Neuronal stem cell (in vitro differentiated cells): ENCODE data around the gene NEURL4.
A peak's percentile ranks its signal among the peaks of the same experiment; 100 is the strongest.

ENCODE experiments used
- DNase-seq: peaks from one replicate; pipeline ENCODE4 v3.0.0-alpha.2; 2013; ENCODE audit warnings: low spot score
- H2AFZ ChIP-seq: one replicate; pipeline ENCODE4 v1.6.1; 2013; ENCODE audit warnings: mild to moderate bottlenecking, low read length, inconsistent platforms
- H2AK5ac ChIP-seq: 2 replicates; pipeline ENCODE4 v1.6.1; 2013; ENCODE audit warnings: low read depth, mild to moderate bottlenecking, inconsistent platforms, low read length, moderate library complexity, mixed read lengths
- H2BK120ac ChIP-seq: 2 replicates; pipeline ENCODE4 v1.6.1; 2013; ENCODE audit warnings: low read depth, mild to moderate bottlenecking, inconsistent platforms, low read length, moderate library complexity, mixed read lengths
- H2BK12ac ChIP-seq: one replicate; pipeline ENCODE4 v1.6.1; 2013; ENCODE audit warnings: low read length, inconsistent platforms
- H2BK15ac ChIP-seq: 2 replicates; pipeline ENCODE4 v1.6.1; 2013; ENCODE audit warnings: mild to moderate bottlenecking, low read length, inconsistent platforms, mixed read lengths
- H2BK5ac ChIP-seq: one replicate; pipeline ENCODE4 v1.6.1; 2013; ENCODE audit warnings: inconsistent platforms, mild to moderate bottlenecking, low read length, moderate library complexity
- H3K14ac ChIP-seq: one replicate; pipeline ENCODE4 v1.6.1; 2013; ENCODE audit warnings: low read length, inconsistent platforms
- H3K18ac ChIP-seq: 2 replicates; pipeline ENCODE4 v1.6.1; 2013; ENCODE audit warnings: low read length, inconsistent platforms
- H3K23ac ChIP-seq: 2 replicates; pipeline ENCODE4 v1.6.1; 2013; ENCODE audit warnings: low read depth, mild to moderate bottlenecking, mixed read lengths, low read length, inconsistent platforms; ENCODE audit not compliant: poor library complexity
- H3K27ac ChIP-seq: replicated peaks from 3 replicates; pipeline ENCODE4 v1.5.1; 2013; ENCODE audit warnings: low read length, inconsistent platforms
- H3K27me3 ChIP-seq, 3 experiments: 2 replicates each; pipeline ENCODE4 v1.6.1; 2013; ENCODE audit warnings: low read length in 3 of 3, mild to moderate bottlenecking in 2 of 3, inconsistent platforms in 1 of 3, low read depth in 1 of 3, mixed read lengths in 1 of 3, moderate library complexity in 1 of 3; ENCODE audit not compliant: control insufficient read depth in 3 of 3, insufficient read depth in 3 of 3
- H3K36me3 ChIP-seq, 2 donors: replicated peaks in 1 of 2; 2 replicates each; pipeline ENCODE4 v1.6.1; 2013; ENCODE audit warnings: low read length in 2 of 2; ENCODE audit not compliant: control insufficient read depth in 2 of 2, insufficient read depth in 2 of 2
- H3K4ac ChIP-seq: 2 replicates; pipeline ENCODE4 v1.6.1; 2013; ENCODE audit warnings: inconsistent platforms, mild to moderate bottlenecking, low read length, moderate library complexity
- H3K4me1 ChIP-seq, 2 donors: 1 replicate in 1 of 2; 2 replicates in 1 of 2; pipeline ENCODE4 v1.6.1; 2013; ENCODE audit warnings: low read length in 2 of 2, low read depth in 1 of 2; ENCODE audit not compliant: control insufficient read depth in 2 of 2, insufficient read depth in 1 of 2
- H3K4me2 ChIP-seq: one replicate; pipeline ENCODE4 v1.6.1; 2013; ENCODE audit warnings: mild to moderate bottlenecking, low read length, inconsistent platforms; ENCODE audit not compliant: insufficient read depth, poor library complexity, severe bottlenecking
- H3K4me3 ChIP-seq, 2 donors: 2 replicates each; pipeline ENCODE4 v1.5.1; 2013; ENCODE audit warnings: low read length in 2 of 2, mild to moderate bottlenecking in 2 of 2, inconsistent platforms in 1 of 2, moderate library complexity in 1 of 2
- H3K79me1 ChIP-seq: one replicate; pipeline ENCODE4 v1.6.1; 2013; ENCODE audit warnings: low read depth, mild to moderate bottlenecking, inconsistent platforms, low read length, moderate library complexity
- H3K9ac ChIP-seq: one replicate; pipeline ENCODE4 v1.6.1; 2013; ENCODE audit warnings: mild to moderate bottlenecking, low read depth, low read length, inconsistent platforms; ENCODE audit not compliant: poor library complexity
- H3K9me3 ChIP-seq, 2 donors: replicated peaks in 1 of 2; 2 replicates each; pipeline versions ENCODE3 to v1.6.1; 2013; ENCODE audit warnings: low read length in 2 of 2, mild to moderate bottlenecking in 2 of 2, inconsistent platforms in 1 of 2, low read depth in 1 of 2, mixed read lengths in 1 of 2, moderate library complexity in 1 of 2; ENCODE audit not compliant: control insufficient read depth in 2 of 2, insufficient read depth in 1 of 2
- H4K8ac ChIP-seq: one replicate; pipeline ENCODE4 v1.6.1; 2013; ENCODE audit warnings: low read depth, mild to moderate bottlenecking, inconsistent platforms, low read length, moderate library complexity
- H4K91ac ChIP-seq: one replicate; pipeline ENCODE4 v1.6.1; 2013; ENCODE audit warnings: low read length, low read depth, mild to moderate bottlenecking, inconsistent platforms; ENCODE audit not compliant: poor library complexity
- WGBS, 2 donors: extraction: QIAGEN DNeasy Blood & Tissue Kit; methylation state at CpG; one replicate each; pipeline ENCODE4 v1.1.7; 2013; ENCODE audit warnings: missing lambda C conversion rate in 2 of 2, mixed read lengths in 1 of 2; ENCODE audit not compliant: insufficient read length in 2 of 2, insufficient replicate concordance in 1 of 2; ENCODE audit errors: extremely low coverage in 2 of 2; 5-methylcytosine and 5-hydroxymethylcytosine counted together

NEURL4 gene

GRCh38 chr17:7321466-7321865, 7.7 kb downstream of the NEURL4 start:
- no peak overlapping the region for H4K8ac ChIP-seq
- no peak overlapping the region for H2BK120ac ChIP-seq
- no peak overlapping the region for H3K4me3 ChIP-seq
- no peak overlapping the region for H4K91ac ChIP-seq
- H3K27me3 ChIP-seq = no peaks in the 10 kb centered on the region
- H3K4me1 ChIP-seq = no peaks in the 10 kb centered on the region
- no peak overlapping the region for H3K18ac ChIP-seq
- no peak overlapping the region for H3K9ac ChIP-seq
- H3K4ac ChIP-seq = no peak overlapping the region
- peaks cover 76 to 89% of the 10 kb centered on the region in 2 donors for H3K36me3 ChIP-seq
- no peak overlapping the region for H3K4me2 ChIP-seq
- peak overlapping the region; percentile 2 for H3K23ac ChIP-seq
- no peak overlapping the region for H2AK5ac ChIP-seq
- WGBS, 2 donors = no CpG with 5 or more reads among the region's 15 CpGs
- no peak overlapping the region for H2BK12ac ChIP-seq
- no peak overlapping the region for H3K27ac ChIP-seq
- DNase-seq = no peak
- H3K79me1 ChIP-seq = peaks cover 4% of the 10 kb centered on the region
- no peak overlapping the region for H3K14ac ChIP-seq
- no peak overlapping the region for H2BK5ac ChIP-seq
- no peaks in the 10 kb centered on the region for H3K9me3 ChIP-seq
- H2AFZ ChIP-seq = no peak overlapping the region
- no peak overlapping the region for H2BK15ac ChIP-seq

GRCh38 chr17:7318121-7318860, 10.8 kb downstream of the NEURL4 start:
- H2BK120ac ChIP-seq = no peak overlapping the region
- H2AFZ ChIP-seq = no peak overlapping the region
- peaks cover 6 to 13% of the 10 kb centered on the region in 2 donors for H3K4me1 ChIP-seq
- no peak for DNase-seq
- H3K27me3 ChIP-seq = no peaks in the 10 kb centered on the region
- peaks cover 64 to 80% of the 10 kb centered on the region in 2 donors for H3K36me3 ChIP-seq
- H2BK12ac ChIP-seq = no peak overlapping the region
- H4K8ac ChIP-seq = no peak overlapping the region
- H3K27ac ChIP-seq = no peak overlapping the region
- H3K9ac ChIP-seq = peak overlapping the region; percentile 55
- H4K91ac ChIP-seq = no peak overlapping the region
- no CpG with 5 or more reads among the region's 13 CpGs for WGBS, 2 donors
- H3K23ac ChIP-seq = no peak overlapping the region
- no peak overlapping the region for H3K4ac ChIP-seq
- H3K18ac ChIP-seq = no peak overlapping the region
- no peaks in the 10 kb centered on the region for H3K9me3 ChIP-seq
- no peak overlapping the region for H2BK5ac ChIP-seq
- H2AK5ac ChIP-seq = no peak overlapping the region
- H3K4me3 ChIP-seq = no peak overlapping the region
- no peak overlapping the region for H2BK15ac ChIP-seq
- no peak overlapping the region for H3K4me2 ChIP-seq
- peaks cover 6% of the 10 kb centered on the region for H3K79me1 ChIP-seq
- no peak overlapping the region for H3K14ac ChIP-seq

GRCh38 chr17:7317161-7317803, 11.9 kb downstream of the NEURL4 start:
- Histone ChIP-seq H3K4me1 (peaks cover 6 to 13% of the 10 kb centered on the region in 2 donors), H2BK12ac (no peak overlapping the region), H3K4me3 (no peak overlapping the region), H3K79me1 (peaks cover 6% of the 10 kb centered on the region), H4K91ac (no peak overlapping the region), H3K27me3 (no peaks in the 10 kb centered on the region), H3K36me3 (peaks cover 64 to 80% of the 10 kb centered on the region in 2 donors), H3K9ac (peak overlapping the region; percentile 55), H3K14ac (no peak overlapping the region), H2BK120ac (no peak overlapping the region), H3K23ac (no peak overlapping the region), H2AFZ (no peak overlapping the region), H3K4ac (no peak overlapping the region), H2AK5ac (no peak overlapping the region), H3K18ac (no peak overlapping the region), H3K27ac (no peak overlapping the region), H2BK5ac (no peak overlapping the region), H3K9me3 (no peaks in the 10 kb centered on the region), H4K8ac (peak overlapping the region; percentile 27), H2BK15ac (no peak overlapping the region), H3K4me2 (peak overlapping the region; percentile 3)
- WGBS, 2 donors = no CpG with 5 or more reads among the region's 16 CpGs
- no peak for DNase-seq

GRCh38 chr17:7315570-7316235, 13.4 kb downstream of the NEURL4 start:
- Histone ChIP-seq H3K23ac (peak overlapping the region; percentile 94), H3K27me3 (no peaks in the 10 kb centered on the region), H3K14ac (no peak overlapping the region), H3K9me3 (no peaks in the 10 kb centered on the region), H3K36me3 (peaks cover 59 to 78% of the 10 kb centered on the region in 2 donors), H4K91ac (no peak overlapping the region), H3K18ac (peak overlapping the region; percentile 95), H4K8ac (peak overlapping the region; percentile 95), H3K4ac (no peak overlapping the region), H2AFZ (peak overlapping the region; percentile 95), H3K4me2 (peak overlapping the region; percentile 87), H2BK120ac (no peak overlapping the region), H3K79me1 (peaks cover 7% of the 10 kb centered on the region), H2AK5ac (peak overlapping the region; percentile 87), H2BK5ac (peak overlapping the region; percentile 85), H2BK15ac (no peak overlapping the region), H3K4me1 (peaks cover 6 to 13% of the 10 kb centered on the region in 2 donors), H3K27ac (peak overlapping the region; percentile 68), H3K9ac (peak overlapping the region; percentile 89), H3K4me3 (peak overlapping the region; percentile 60 to 92), H2BK12ac (peak overlapping the region; percentile 69)
- no peak for DNase-seq
- no CpG with 5 or more reads among the region's 30 CpGs for WGBS, 2 donors
